ENCODE data around the gene SBSN.

DNA sequence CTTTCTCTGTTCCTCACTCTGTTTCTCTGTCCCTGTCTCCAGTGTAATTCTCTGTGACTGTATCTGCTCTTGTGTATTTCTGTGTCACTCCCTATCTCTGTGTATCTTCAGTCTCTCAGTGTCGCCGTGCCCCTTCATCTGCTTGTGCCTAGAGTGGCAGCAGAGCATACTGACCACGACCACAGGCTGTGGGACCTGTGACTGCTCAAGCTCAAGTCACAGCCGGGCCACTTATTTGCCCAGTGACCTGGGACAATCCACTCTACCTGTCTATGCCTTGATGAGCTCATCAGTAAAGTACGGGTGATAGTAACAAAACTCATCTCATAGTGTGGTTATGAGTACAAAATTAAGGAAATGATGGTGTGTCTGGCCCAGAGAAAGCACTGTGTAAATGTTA is 26.0 kb upstream of the SBSN start:
- TF ChIP-seq POLR2A (IDR thresholded peaks at IDR 0.05; ENCODE audit: low read depth, low read length) (no peak), TAF1 (IDR thresholded peaks at IDR 0.05; ENCODE audit: low read depth, low read length) (no peak), POLR2AphosphoS5 (IDR thresholded peaks at IDR 0.05; ENCODE audit: low read depth, low read length) (no peak), PAX5 (IDR thresholded peaks at IDR 0.05; ENCODE audit: insufficient read depth, low read length, severe bottlenecking) (no peak), POU2F2 (IDR thresholded peaks at IDR 0.05; ENCODE audit: low read depth, low read length) (no peak), SPI1 (IDR thresholded peaks at IDR 0.05; ENCODE audit: low read depth, low read length) (no peak)
